Liver (tissue), 9 donors: ENCODE results near the gene HGS. TPM values are rescaled to one million over a fixed set of nuclear protein-coding genes. Genes with fewer than 3 reads are reported as not detected.

ENCODE experiments used
- DNase-seq: peaks from one replicate; pipeline ENCODE4 v3.0.0-alpha.2; 2017; ENCODE audit warnings: low spot score
- H3K27ac ChIP-seq, 2 donors: one replicate each; pipeline ENCODE4 v1.7.0; 2013; ENCODE audit warnings: inconsistent platforms in 2 of 2, low read length in 2 of 2, control low read depth in 1 of 2, low read depth in 1 of 2, mild to moderate bottlenecking in 1 of 2
- H3K27me3 ChIP-seq, 4 donors: one replicate each; pipeline versions ENCODE4 v1.6.1 to v1.7.0; 2013; ENCODE audit warnings: low read length in 3 of 4, inconsistent platforms in 1 of 4, mild to moderate bottlenecking in 1 of 4, moderate library complexity in 1 of 4; ENCODE audit not compliant: control insufficient read depth in 4 of 4, insufficient read depth in 4 of 4
- H3K36me3 ChIP-seq, 4 donors: one replicate each; pipeline versions ENCODE4 v1.6.1 to v1.7.0; 2013; ENCODE audit warnings: low read length in 3 of 4, mild to moderate bottlenecking in 3 of 4, low read depth in 1 of 4, moderate library complexity in 1 of 4; ENCODE audit not compliant: control insufficient read depth in 4 of 4, insufficient read depth in 3 of 4
- H3K4me1 ChIP-seq, 4 donors: one replicate each; pipeline versions ENCODE4 v1.6.1 to v1.7.0; 2013; ENCODE audit warnings: low read length in 3 of 4, mild to moderate bottlenecking in 3 of 4, moderate library complexity in 1 of 4; ENCODE audit not compliant: control insufficient read depth in 4 of 4, insufficient read depth in 4 of 4
- H3K4me3 ChIP-seq, 3 donors: one replicate each; pipeline versions ENCODE4 v1.6.1 to v1.7.0; 2013; ENCODE audit warnings: low read length in 3 of 3, control low read depth in 1 of 3, low read depth in 1 of 3, mild to moderate bottlenecking in 1 of 3
- H3K9ac ChIP-seq, 2 donors: one replicate each; pipeline ENCODE4 v1.7.0; 2013; ENCODE audit warnings: low read length in 2 of 2, mild to moderate bottlenecking in 2 of 2, moderate library complexity in 2 of 2, control low read depth in 1 of 2, low read depth in 1 of 2
- H3K9me3 ChIP-seq, 4 donors: one replicate each; pipeline versions ENCODE4 v1.6.1 to v1.7.0; 2013; ENCODE audit warnings: low read length in 3 of 4; ENCODE audit not compliant: control insufficient read depth in 4 of 4
- ATF3 ChIP-seq: IDR thresholded peaks from 2 replicates; pipeline ENCODE4 v1.6.1; 2016; ENCODE audit warnings: antibody characterized with exemption
- CTCF ChIP-seq: fragments of 150-350 bp; IDR thresholded peaks from 2 replicates; pipeline ENCODE4 v1.5.1; 2017; ENCODE audit warnings: improper control_type of control experiment, low read depth, low read length; ENCODE audit not compliant: missing input control
- EGR1 ChIP-seq, 2 donors: IDR thresholded peaks; 2 replicates each; pipeline ENCODE4 v1.6.1; 2016 to 2018; ENCODE audit warnings: antibody characterized with exemption in 2 of 2, low read depth in 2 of 2
- FOXA1 ChIP-seq: IDR thresholded peaks from 2 replicates; pipeline ENCODE4 v1.6.1; 2016; ENCODE audit warnings: antibody characterized with exemption
- FOXA2 ChIP-seq: IDR thresholded peaks from 2 replicates; pipeline ENCODE4 v1.6.1; 2016; ENCODE audit warnings: antibody characterized with exemption
- GABPA ChIP-seq, 2 donors: IDR thresholded peaks in 1 of 2; conservative IDR thresholded peaks in 1 of 2; 2 replicates each; pipeline ENCODE4 v1.6.1; 2016; ENCODE audit warnings: antibody characterized with exemption in 2 of 2, mild to moderate bottlenecking in 1 of 2, moderate library complexity in 1 of 2
- HNF4A ChIP-seq, 2 donors: conservative IDR thresholded peaks; 2 replicates each; pipeline ENCODE4 v1.6.1; 2016; ENCODE audit warnings: antibody characterized with exemption in 2 of 2, mild to moderate bottlenecking in 2 of 2
- HNF4G ChIP-seq: IDR thresholded peaks from 2 replicates; pipeline ENCODE4 v1.6.1; 2016; ENCODE audit warnings: antibody characterized with exemption
- NR2F2 ChIP-seq: IDR thresholded peaks from 2 replicates; pipeline ENCODE4 v1.6.1; 2016; ENCODE audit warnings: antibody characterized with exemption
- RAD21 ChIP-seq, 2 donors: IDR thresholded peaks; 2 replicates each; pipeline ENCODE4 v1.6.1; 2016; ENCODE audit warnings: antibody characterized with exemption in 2 of 2, mild to moderate bottlenecking in 2 of 2
- REST ChIP-seq: IDR thresholded peaks from 2 replicates; pipeline ENCODE4 v1.6.1; 2016; ENCODE audit warnings: antibody characterized with exemption, mild to moderate bottlenecking
- RXRA ChIP-seq, 2 donors: IDR thresholded peaks; 2 replicates each; pipeline ENCODE4 v1.6.1; 2017 to 2018; ENCODE audit warnings: antibody characterized with exemption in 2 of 2, mild to moderate bottlenecking in 1 of 2
- SP1 ChIP-seq: IDR thresholded peaks from 2 replicates; pipeline ENCODE4 v1.6.1; 2018; ENCODE audit warnings: antibody characterized with exemption, mild to moderate bottlenecking
- TAF1 ChIP-seq: conservative IDR thresholded peaks from 2 replicates; pipeline ENCODE4 v1.6.1; 2016; ENCODE audit warnings: antibody characterized with exemption, mild to moderate bottlenecking
- YY1 ChIP-seq: IDR thresholded peaks from 2 replicates; pipeline ENCODE4 v1.6.1; 2016; ENCODE audit warnings: antibody characterized with exemption, mild to moderate bottlenecking
- ZBTB33 ChIP-seq: IDR thresholded peaks from 2 replicates; pipeline ENCODE4 v1.6.1; 2016; ENCODE audit warnings: antibody characterized with exemption
- WGBS: extraction: QIAGEN DNeasy Blood & Tissue Kit; methylation state at CpG from one replicate; pipeline ENCODE4 v1.1.7; 2013; 5-methylcytosine and 5-hydroxymethylcytosine counted together
- polyA plus RNA-seq, 2 donors: library from polyadenylated mRNA; stranded (reverse) in 1 of 2; unstranded in 1 of 2; fragments of 200-250 nt in 1 of 2; fragments of >200 nt in 1 of 2; fragmentation: Nextera tagmentation in 1 of 2; extraction: Ambion mirVana in 1 of 2; gene quantifications; one replicate each; pipeline versions ENCODE4 v1.2.1 to v1.2.3, GENCODE V29; 2013 to 2015
- total RNA-seq, 2 donors: library from RNA; depleted of rRNA; stranded (reverse); fragments of >200 nt; gene quantifications; one replicate each; pipeline ENCODE4 v1.2.3, GENCODE V29; 2014
- donor health status: healthy.
- donor health status: healthy.
- donor health status: healthy.
- donor health status: healthy.
- donor health status: healthy.

HGS gene
- total and polyA plus RNA-seq, 4 donors = 21.8 to 31.6 (median 28.2) TPM

- Histone ChIP-seq H3K27me3 (no peaks in the 10 kb centered on the region), H3K27ac (no peak overlapping the region), H3K4me3 (no peak overlapping the region), H3K9ac (no peak overlapping the region), H3K4me1 (peaks cover 0 to 9% (median 5%) of the 10 kb centered on the region in 4 donors), H3K9me3 (no peaks in the 10 kb centered on the region), H3K36me3 (no peaks in the 10 kb centered on the region)
- no peak for TF ChIP-seq SP1
- no peak for TF ChIP-seq YY1
- TF ChIP-seq FOXA2 = no peak
- no peak for TF ChIP-seq NR2F2
- no peak for TF ChIP-seq RXRA (IDR thresholded peaks at IDR 0.05)
- no peak for TF ChIP-seq ATF3
- no peak for TF ChIP-seq REST
- TF ChIP-seq HNF4G = no peak
- TF ChIP-seq FOXA1 = no peak
- TF ChIP-seq RAD21 (IDR thresholded peaks at IDR 0.05) = no peak
- no peak for DNase-seq
- 91% methylated on average over 17 of the region's 17 CpGs for WGBS
These were observed 41.9 kb upstream of the HGS start for GRCh38 chr17:81641825-81642489.

- WGBS = 96% methylated on average over 15 of the region's 15 CpGs
- DNase-seq = no peak
- Histone ChIP-seq H3K9me3 (peaks cover 0 to 5% (median 2%) of the 10 kb centered on the region in 4 donors), H3K9ac (no peak overlapping the region), H3K27ac (no peak overlapping the region), H3K36me3 (no peaks in the 10 kb centered on the region), H3K27me3 (peaks cover 0 to 6% (median 3%) of the 10 kb centered on the region in 4 donors), H3K4me3 (no peak overlapping the region), H3K4me1 (no peaks in the 10 kb centered on the region)
- TF ChIP-seq EGR1 (IDR thresholded peaks at IDR 0.05; ENCODE audit: low read depth in 2 of 2) (no peak), NR2F2 (no peak), HNF4G (no peak), SP1 (no peak), RXRA (IDR thresholded peaks at IDR 0.05) (no peak), HNF4A (conservative IDR thresholded peaks at IDR 0.05) (no peak), YY1 (no peak), CTCF (no peak), RAD21 (IDR thresholded peaks at IDR 0.05) (no peak), ZBTB33 (no peak), GABPA (IDR thresholded peaks at IDR 0.05 in 1 of 2, conservative IDR thresholded peaks at IDR 0.05 in 1 of 2) (no peak), TAF1 (no peak)
These were observed 39.3 kb upstream of the HGS start for GRCh38 chr17:81644496-81644895.
